Measurements from ENCODE around the gene SKI.

- TF ChIP-seq CTCF (IDR thresholded peaks at IDR 0.05; ENCODE audit: low read depth, low read length, poor library complexity, severe bottlenecking), result no peak
- TF ChIP-seq EZH2phosphoT487 (IDR thresholded peaks at IDR 0.05; ENCODE audit: borderline replicate concordance, low read length), result no peak
These were observed 94.6 kb downstream of the SKI start for GRCh38 chr1:2322581-2323211.
